MM.1S (cell line): Measurements from ENCODE around the gene RFX6.

Experiments
- EZH2phosphoT487 ChIP-seq: fragments of 300-600 bp; sonication (generic); IDR thresholded peaks from 2 replicates; pipeline ENCODE4 v1.6.1; 2018; ENCODE audit warnings: antibody characterized with exemption, low read length
- TF ChIP-seq, protein P1 (sequence below): fragments of 300-600 bp; sonication (generic); IDR thresholded peaks from 2 replicates; pipeline ENCODE4 v1.5.1; 2016; ENCODE audit warnings: antibody characterized with exemption, low read length, mixed read lengths

DNA sequence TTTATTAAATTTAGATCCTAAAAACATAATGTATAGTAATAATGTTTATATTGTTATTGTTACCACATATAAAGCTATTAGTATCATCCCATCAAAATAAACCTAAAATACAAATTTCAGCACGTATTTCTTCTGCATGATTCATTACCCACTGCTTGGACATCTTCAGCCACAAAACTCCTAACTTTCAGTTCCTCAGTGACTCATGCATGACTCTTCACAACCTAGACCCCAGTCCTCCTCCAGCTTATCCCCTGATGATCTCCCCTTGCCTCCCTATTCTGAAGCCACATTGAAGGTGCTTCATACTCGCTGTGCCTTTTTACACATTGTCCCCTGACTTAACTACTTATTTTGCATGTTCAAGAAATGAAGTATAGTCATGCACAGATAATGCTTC is 37.0 kb upstream of the RFX6 start:
- TF ChIP-seq, protein P1, sequence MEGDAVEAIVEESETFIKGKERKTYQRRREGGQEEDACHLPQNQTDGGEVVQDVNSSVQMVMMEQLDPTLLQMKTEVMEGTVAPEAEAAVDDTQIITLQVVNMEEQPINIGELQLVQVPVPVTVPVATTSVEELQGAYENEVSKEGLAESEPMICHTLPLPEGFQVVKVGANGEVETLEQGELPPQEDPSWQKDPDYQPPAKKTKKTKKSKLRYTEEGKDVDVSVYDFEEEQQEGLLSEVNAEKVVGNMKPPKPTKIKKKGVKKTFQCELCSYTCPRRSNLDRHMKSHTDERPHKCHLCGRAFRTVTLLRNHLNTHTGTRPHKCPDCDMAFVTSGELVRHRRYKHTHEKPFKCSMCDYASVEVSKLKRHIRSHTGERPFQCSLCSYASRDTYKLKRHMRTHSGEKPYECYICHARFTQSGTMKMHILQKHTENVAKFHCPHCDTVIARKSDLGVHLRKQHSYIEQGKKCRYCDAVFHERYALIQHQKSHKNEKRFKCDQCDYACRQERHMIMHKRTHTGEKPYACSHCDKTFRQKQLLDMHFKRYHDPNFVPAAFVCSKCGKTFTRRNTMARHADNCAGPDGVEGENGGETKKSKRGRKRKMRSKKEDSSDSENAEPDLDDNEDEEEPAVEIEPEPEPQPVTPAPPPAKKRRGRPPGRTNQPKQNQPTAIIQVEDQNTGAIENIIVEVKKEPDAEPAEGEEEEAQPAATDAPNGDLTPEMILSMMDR = no peak
- no peak for TF ChIP-seq EZH2phosphoT487
